Vagina (tissue), 2 donors: ENCODE results near the gene PCDHA9. TPM values are rescaled to one million over a fixed set of nuclear protein-coding genes. Genes with fewer than 3 reads are reported as not detected.
"Not testable (repeated sequence)": the region's sequence is repeated elsewhere in the genome, so short reads cannot be mapped to it uniquely, and the experiment has no call there.

ENCODE experiments used
- DNase-seq, 2 donors: peaks; one replicate each; pipeline ENCODE4 v3.0.0-alpha.2; 2017; ENCODE audit errors: extremely low spot score in 2 of 2
- H3K27ac ChIP-seq: fragments of 200-600 bp; sonication (generic); one replicate; pipeline ENCODE4 v1.5.1; 2019
- H3K27me3 ChIP-seq: fragments of 200-600 bp; sonication (generic); one replicate; pipeline ENCODE4 v1.5.1; 2019
- H3K36me3 ChIP-seq, 2 donors: fragments of 200-600 bp; sonication (generic); one replicate each; pipeline ENCODE4 v1.5.1; 2017 to 2019
- H3K4me1 ChIP-seq: fragments of 200-600 bp; sonication (generic); one replicate; pipeline ENCODE4 v1.5.1; 2019
- H3K4me3 ChIP-seq, 2 donors: fragments of 200-600 bp; sonication (generic); 1 replicate in 1 of 2; 2 replicates in 1 of 2; pipeline ENCODE4 v1.5.1; 2016 to 2019
- H3K9me3 ChIP-seq: fragments of 200-600 bp; sonication (generic); one replicate; pipeline ENCODE4 v1.5.1; 2019
- POLR2A ChIP-seq, 2 donors: fragments of 450-650 bp; IDR thresholded peaks; one replicate each; pipeline ENCODE4 v1.6.1; 2017; ENCODE audit warnings: antibody characterized with exemption in 2 of 2, mild to moderate bottlenecking in 2 of 2, moderate library complexity in 2 of 2
- POLR2AphosphoS5 ChIP-seq, 2 donors: sonication (generic); formaldehyde crosslinking; IDR thresholded peaks; one replicate each; pipeline ENCODE4 v1.9.0; 2017; ENCODE audit warnings: antibody characterized with exemption in 2 of 2, mild to moderate bottlenecking in 2 of 2, low read depth in 1 of 2; ENCODE audit not compliant: insufficient read depth in 1 of 2
- intact Hi-C: fragments of 100-400 bp; cut with DNase I; formaldehyde crosslinking; loops from one replicate; pipeline ENCODE4 v1.15.1; 2023
- total RNA-seq: library from RNA; depleted of rRNA; stranded (reverse); fragments of >200 nt; gene quantifications from one replicate; pipeline ENCODE4 v1.2.3, GENCODE V29; 2016
- TF ChIP-seq, protein P1 (sequence below), 3 experiments: fragments of 450-650 bp in 2 of 3; fragments of 200-600 bp in 1 of 3; sonication (generic) in 1 of 3; IDR thresholded peaks; one replicate each; pipeline ENCODE4 v1.5.1; 2017 to 2019; ENCODE audit warnings: antibody characterized with exemption in 3 of 3, mild to moderate bottlenecking in 2 of 3, moderate library complexity in 2 of 3

PCDHA9 gene
- total RNA-seq, 1 donor from 2014 or later, result 0.25 TPM

DNA sequence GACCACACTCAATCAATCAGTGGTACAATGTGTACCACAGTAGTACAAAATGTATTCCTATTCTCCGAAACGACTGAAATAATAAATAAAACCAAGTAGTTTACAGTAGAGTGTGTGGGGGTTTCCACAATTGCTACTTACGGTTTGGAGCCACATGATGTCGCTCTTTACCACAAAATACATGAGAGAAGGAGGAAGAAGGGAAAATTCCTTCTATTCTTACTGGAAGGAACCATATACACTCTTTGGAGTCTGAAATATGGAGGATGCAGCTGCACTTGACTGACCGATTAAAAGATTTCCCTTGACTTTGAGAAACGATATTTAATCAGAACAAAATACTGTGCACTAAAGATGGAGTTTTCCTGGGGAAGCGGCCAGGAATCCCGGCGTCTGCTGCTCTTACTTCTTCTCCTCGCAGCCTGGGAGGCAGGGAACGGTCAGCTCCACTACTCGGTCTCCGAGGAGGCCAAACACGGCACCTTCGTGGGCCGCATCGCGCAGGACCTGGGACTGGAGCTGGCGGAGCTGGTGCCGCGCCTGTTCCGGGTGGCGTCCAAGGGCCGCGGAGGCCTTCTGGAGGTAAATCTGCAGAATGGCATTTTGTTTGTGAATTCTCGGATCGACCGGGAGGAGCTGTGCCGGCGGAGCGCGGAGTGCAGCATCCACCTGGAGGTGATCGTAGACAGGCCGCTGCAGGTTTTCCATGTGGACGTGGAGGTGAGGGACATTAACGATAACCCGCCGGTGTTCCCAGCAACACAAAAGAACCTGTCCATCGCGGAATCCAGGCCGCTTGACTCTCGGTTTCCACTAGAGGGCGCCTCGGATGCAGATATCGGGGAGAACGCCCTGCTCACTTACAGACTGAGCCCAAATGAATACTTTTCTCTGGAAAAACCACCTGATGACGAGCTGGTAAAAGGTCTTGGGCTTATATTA is 41.1 kb upstream of the PCDHA9 start, which contains the start of gene PCDHA4:
Gene PCDHA4, plus strand, starts transcription at position 235 of the 942 bp plus-strand sequence.
- Histone ChIP-seq H3K4me1 (no peaks in the 10 kb centered on the region), H3K4me3 (peak within 1 kb of the TSS; percentile 13 to 41), H3K9me3 (peaks cover 7% of the 10 kb centered on the region), H3K27me3 (no peaks in the 10 kb centered on the region), H3K27ac (no peak within 1 kb of the TSS), H3K36me3 (no peaks in the 10 kb centered on the region)
- DNase-seq, result no peak
- TF ChIP-seq, protein P1, sequence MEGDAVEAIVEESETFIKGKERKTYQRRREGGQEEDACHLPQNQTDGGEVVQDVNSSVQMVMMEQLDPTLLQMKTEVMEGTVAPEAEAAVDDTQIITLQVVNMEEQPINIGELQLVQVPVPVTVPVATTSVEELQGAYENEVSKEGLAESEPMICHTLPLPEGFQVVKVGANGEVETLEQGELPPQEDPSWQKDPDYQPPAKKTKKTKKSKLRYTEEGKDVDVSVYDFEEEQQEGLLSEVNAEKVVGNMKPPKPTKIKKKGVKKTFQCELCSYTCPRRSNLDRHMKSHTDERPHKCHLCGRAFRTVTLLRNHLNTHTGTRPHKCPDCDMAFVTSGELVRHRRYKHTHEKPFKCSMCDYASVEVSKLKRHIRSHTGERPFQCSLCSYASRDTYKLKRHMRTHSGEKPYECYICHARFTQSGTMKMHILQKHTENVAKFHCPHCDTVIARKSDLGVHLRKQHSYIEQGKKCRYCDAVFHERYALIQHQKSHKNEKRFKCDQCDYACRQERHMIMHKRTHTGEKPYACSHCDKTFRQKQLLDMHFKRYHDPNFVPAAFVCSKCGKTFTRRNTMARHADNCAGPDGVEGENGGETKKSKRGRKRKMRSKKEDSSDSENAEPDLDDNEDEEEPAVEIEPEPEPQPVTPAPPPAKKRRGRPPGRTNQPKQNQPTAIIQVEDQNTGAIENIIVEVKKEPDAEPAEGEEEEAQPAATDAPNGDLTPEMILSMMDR (IDR thresholded peaks at IDR 0.05), result no peak
- TF ChIP-seq POLR2A (IDR thresholded peaks at IDR 0.05) (no peak), POLR2AphosphoS5 (IDR thresholded peaks at IDR 0.05; ENCODE audit: insufficient read depth in 1 of 2, low read depth in 1 of 2) (no peak)
- intact Hi-C loops, result no loop called here

DNA sequence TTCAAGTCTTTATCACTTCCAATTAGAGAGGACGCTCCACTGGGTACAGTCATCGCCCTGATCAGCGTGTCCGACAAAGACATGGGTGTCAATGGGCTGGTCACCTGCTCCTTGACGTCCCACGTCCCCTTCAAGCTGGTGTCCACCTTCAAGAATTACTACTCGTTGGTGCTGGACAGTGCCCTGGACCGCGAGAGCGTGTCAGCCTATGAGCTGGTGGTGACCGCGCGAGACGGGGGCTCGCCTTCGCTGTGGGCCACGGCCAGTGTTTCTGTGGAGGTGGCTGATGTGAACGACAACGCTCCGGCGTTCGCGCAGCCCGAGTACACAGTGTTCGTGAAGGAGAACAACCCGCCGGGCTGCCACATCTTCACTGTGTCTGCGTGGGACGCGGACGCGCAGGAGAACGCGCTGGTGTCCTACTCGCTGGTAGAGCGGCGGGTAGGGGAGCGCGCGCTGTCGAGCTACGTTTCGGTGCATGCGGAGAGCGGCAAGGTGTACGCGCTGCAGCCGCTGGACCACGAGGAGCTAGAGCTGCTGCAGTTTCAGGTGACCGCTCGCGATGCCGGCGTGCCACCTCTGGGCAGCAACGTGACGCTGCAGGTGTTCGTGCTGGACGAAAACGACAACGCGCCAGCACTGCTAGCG is 39.8 kb upstream of the PCDHA9 start:
- H3K36me3 ChIP-seq, H3K4me1 ChIP-seq, H3K4me3 ChIP-seq, H3K27me3 ChIP-seq, H3K27ac ChIP-seq, H3K9me3 ChIP-seq, intact Hi-C loops, DNase-seq: not testable (repeated sequence)

DNA sequence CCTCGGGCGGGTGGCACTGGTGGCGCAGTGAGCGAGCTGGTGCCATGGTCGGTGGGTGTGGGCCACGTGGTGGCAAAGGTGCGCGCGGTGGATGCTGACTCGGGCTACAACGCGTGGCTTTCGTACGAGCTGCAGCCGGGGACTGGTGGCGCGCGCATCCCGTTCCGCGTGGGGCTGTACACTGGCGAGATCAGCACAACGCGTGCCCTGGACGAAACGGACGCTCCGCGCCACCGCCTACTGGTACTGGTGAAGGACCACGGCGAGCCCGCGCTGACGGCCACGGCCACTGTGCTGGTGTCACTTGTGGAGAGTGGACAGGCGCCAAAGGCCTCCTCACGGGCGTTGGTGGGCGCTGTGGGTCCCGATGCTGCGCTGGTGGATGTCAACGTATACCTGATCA is 39.3 kb upstream of the PCDHA9 start:
- no peaks in the 10 kb centered on the region for H3K27me3 ChIP-seq
- no peak for DNase-seq
- no peaks in the 10 kb centered on the region for H3K36me3 ChIP-seq
- no peaks in the 10 kb centered on the region for H3K4me1 ChIP-seq
- TF ChIP-seq POLR2AphosphoS5 (IDR thresholded peaks at IDR 0.05; ENCODE audit: insufficient read depth in 1 of 2, low read depth in 1 of 2) (no peak), POLR2A (IDR thresholded peaks at IDR 0.05) (no peak)
- TF ChIP-seq, protein P1 (IDR thresholded peaks at IDR 0.05), result no peak
- no peak overlapping the region for H3K4me3 ChIP-seq
- no peak overlapping the region for H3K27ac ChIP-seq
- intact Hi-C loops, result no loop called here
- H3K9me3 ChIP-seq, result no peaks in the 10 kb centered on the region

DNA sequence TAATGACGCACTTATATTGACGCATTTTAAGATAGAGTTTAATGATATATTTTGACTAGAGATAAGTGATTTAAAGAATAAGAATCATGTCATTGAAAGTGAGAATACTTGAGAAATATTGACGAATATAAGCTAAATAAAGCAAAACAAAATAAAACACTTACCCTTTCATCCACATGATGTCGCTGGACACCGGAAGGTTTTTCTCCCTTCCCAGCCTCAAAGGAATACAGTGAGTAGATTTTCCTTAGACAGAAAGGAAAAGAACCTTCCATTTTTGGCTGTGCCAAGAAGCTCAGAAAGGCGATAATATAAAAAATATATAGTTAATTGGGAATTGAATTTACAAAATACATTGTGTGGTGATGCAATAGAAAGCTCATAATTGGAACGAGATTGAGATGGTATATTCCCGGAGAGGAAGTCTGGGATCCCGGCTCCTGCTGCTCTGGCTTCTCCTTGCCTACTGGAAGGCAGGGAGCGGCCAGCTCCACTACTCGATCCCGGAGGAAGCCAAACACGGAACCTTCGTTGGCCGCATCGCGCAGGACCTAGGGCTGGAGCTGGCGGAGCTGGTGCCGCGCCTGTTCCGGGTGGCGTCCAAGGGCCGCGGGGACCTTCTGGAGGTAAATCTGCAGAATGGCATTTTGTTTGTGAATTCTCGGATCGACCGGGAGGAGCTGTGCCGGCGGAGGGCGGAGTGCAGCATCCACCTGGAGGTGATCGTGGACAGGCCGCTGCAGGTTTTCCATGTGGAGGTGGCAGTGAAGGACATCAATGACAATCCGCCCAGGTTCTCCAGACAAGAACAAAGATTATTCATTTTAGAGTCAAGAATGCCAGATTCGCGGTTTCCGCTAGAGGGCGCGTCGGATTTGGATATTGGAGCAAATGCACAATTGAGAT is 26.6 kb upstream of the PCDHA9 start, which contains the start of gene PCDHA5:
Gene PCDHA5, plus strand, starts transcription at position 239 of the 906 bp plus-strand sequence.
- Histone ChIP-seq H3K27me3 (no peaks in the 10 kb centered on the region), H3K27ac (no peak within 1 kb of the TSS), H3K9me3 (peaks cover 3% of the 10 kb centered on the region), H3K36me3 (no peaks in the 10 kb centered on the region), H3K4me3 (no peak within 1 kb of the TSS), H3K4me1 (no peaks in the 10 kb centered on the region)
- TF ChIP-seq, protein P1 (IDR thresholded peaks at IDR 0.05), result no peak
- DNase-seq, result no peak
- intact Hi-C loops, result no loop called here

DNA sequence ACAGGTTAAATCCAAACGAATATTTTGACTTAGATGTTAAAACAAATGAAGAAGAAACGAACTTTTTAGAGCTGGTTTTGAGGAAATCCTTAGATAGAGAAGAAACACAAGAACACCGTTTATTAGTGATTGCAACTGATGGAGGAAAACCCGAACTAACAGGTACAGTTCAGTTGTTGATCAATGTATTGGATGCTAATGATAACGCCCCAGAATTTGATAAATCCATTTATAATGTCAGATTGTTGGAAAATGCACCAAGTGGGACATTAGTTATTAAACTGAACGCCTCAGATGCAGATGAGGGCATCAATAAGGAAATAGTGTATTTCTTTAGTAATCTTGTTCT is 25.9 kb upstream of the PCDHA9 start:
- Histone ChIP-seq H3K9me3 (peaks cover 3% of the 10 kb centered on the region), H3K4me3 (no peak overlapping the region), H3K4me1 (no peaks in the 10 kb centered on the region), H3K27ac (no peak overlapping the region), H3K27me3 (no peaks in the 10 kb centered on the region), H3K36me3 (no peaks in the 10 kb centered on the region)
- intact Hi-C loops, result no loop called here
- TF ChIP-seq, protein P1 (IDR thresholded peaks at IDR 0.05), result no peak
- no peak for TF ChIP-seq POLR2AphosphoS5 (IDR thresholded peaks at IDR 0.05; ENCODE audit: insufficient read depth in 1 of 2, low read depth in 1 of 2)
- no peak for TF ChIP-seq POLR2A (IDR thresholded peaks at IDR 0.05)
- DNase-seq, result no peak

DNA sequence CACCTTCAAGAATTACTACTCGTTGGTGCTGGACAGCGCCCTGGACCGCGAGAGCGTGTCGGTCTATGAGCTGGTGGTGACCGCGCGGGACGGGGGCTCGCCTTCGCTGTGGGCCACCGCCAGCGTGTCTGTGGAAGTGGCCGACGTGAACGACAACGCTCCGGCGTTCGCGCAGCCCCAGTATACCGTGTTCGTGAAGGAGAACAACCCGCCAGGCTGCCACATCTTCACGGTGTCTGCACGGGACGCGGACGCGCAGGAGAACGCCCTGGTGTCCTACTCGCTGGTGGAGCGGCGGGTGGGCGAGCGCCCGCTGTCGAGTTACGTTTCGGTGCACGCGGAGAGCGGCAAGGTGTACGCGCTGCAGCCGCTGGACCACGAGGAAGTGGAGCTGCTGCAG is 25.2 kb upstream of the PCDHA9 start:
- intact Hi-C loops, H3K27ac ChIP-seq, H3K9me3 ChIP-seq, H3K4me3 ChIP-seq, H3K27me3 ChIP-seq, H3K36me3 ChIP-seq, DNase-seq, H3K4me1 ChIP-seq: not testable (repeated sequence)
